Measurements from ENCODE around the gene MPDZ. TPM values are rescaled to one million over a fixed set of nuclear protein-coding genes. Genes with fewer than 3 reads are reported as not detected.

Gene MPDZ
- total and polyA plus RNA-seq, 2 of the 13 experiments (the other 11 are each of a cell fraction or from before 2014, with no cell fraction given), result 12.4 to 14.7 TPM

GRCh38 chr9:13083366-13083765 lies 196.1 kb downstream of the MPDZ start:
- H2AFZ ChIP-seq (ENCODE audit: low read length), result no peak overlapping the region
- no peaks in the 10 kb centered on the region for H3K79me2 ChIP-seq (ENCODE audit: insufficient read depth, low read length)
- DNase-seq (ENCODE audit: low spot score) (no peak), FAIRE-seq (no peak), ATAC-seq (no peak)
- TF ChIP-seq ZNF354B (CRISPR knock-in tag; IDR thresholded peaks at IDR 0.05), result no peak
- TF ChIP-seq ZNF616 (CRISPR knock-in tag; IDR thresholded peaks at IDR 0.05; ENCODE audit: low read depth), result no peak
- TF ChIP-seq TBX3 (IDR thresholded peaks at IDR 0.05; ENCODE audit: borderline replicate concordance), result no peak
- TF ChIP-seq, protein P1, sequence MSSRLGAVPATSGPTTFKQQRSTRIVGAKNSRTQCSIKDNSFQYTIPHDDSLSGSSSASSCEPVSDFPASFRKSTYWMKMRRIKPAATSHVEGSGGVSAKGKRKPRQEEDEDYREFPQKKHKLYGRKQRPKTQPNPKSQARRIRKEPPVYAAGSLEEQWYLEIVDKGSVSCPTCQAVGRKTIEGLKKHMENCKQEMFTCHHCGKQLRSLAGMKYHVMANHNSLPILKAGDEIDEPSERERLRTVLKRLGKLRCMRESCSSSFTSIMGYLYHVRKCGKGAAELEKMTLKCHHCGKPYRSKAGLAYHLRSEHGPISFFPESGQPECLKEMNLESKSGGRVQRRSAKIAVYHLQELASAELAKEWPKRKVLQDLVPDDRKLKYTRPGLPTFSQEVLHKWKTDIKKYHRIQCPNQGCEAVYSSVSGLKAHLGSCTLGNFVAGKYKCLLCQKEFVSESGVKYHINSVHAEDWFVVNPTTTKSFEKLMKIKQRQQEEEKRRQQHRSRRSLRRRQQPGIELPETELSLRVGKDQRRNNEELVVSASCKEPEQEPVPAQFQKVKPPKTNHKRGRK (CRISPR knock-in tag; IDR thresholded peaks at IDR 0.05), result no peak
- no peak for TF ChIP-seq YY1 (IDR thresholded peaks at IDR 0.05; ENCODE audit: insufficient read depth, insufficient replicate concordance, low read depth, low read length)
- no peak for TF ChIP-seq MEIS2 (CRISPR knock-in tag; IDR thresholded peaks at IDR 0.05)
- no peak for TF ChIP-seq HBP1 (CRISPR knock-in tag; IDR thresholded peaks at IDR 0.05; ENCODE audit: low read depth)
- TF ChIP-seq KMT2A (CRISPR knock-in tag; IDR thresholded peaks at IDR 0.05), result no peak
- H3K4me3 ChIP-seq (replicated peaks in 1 of 3; ENCODE audit: insufficient read depth in 1 of 3, low read depth in 2 of 3, low read length in 3 of 3), result no peak overlapping the region
- H3K4me2 ChIP-seq (ENCODE audit: low read depth, low read length), result no peak overlapping the region
- no peaks in the 10 kb centered on the region for H3K9me3 ChIP-seq (ENCODE audit: low read length)
- ChIA-PET CTCF (ENCODE audit: low intra/inter-chr PET ratio, low total read pairs) (no interaction called here), POLR2A (no interaction called here)
- BruUV-seq (replicated peaks), result no TSS peak
- intact Hi-C loops (cut with micrococcal nuclease; ENCODE audit: unreplicated experiment) (no loop called here), in situ Hi-C loops (cut with HindIII; ENCODE audit: extremely low pct_ligation_motif_present, low pct_unique_long_range_greater_than_20kb) (no loop called here)
- H4K20me1 ChIP-seq (ENCODE audit: insufficient read depth, low read length), result no peaks in the 10 kb centered on the region
- H3K4me1 ChIP-seq (ENCODE audit: insufficient read depth, low read length), result no peaks in the 10 kb centered on the region
- H3K27me3 ChIP-seq (ENCODE audit: control insufficient read depth in 1 of 2, insufficient read depth in 2 of 2, low read length in 2 of 2), result no peaks in the 10 kb centered on the region
- no peak overlapping the region for H3K9ac ChIP-seq (ENCODE audit: insufficient read depth, low read depth, low read length)
- 42% methylated on average over 2 of the region's 2 CpGs for WGBS (ENCODE audit: low lambda C conversion rate)
- H3K36me3 ChIP-seq (replicated peaks in 1 of 2; ENCODE audit: control insufficient read depth in 1 of 2, insufficient read depth in 2 of 2, low read length in 2 of 2), result no peaks in the 10 kb centered on the region
- no peak overlapping the region for H3K27ac ChIP-seq (ENCODE audit: extremely low read length, insufficient read depth, low read length)
